WTC11 (cell line): ENCODE data around the gene DNM3. TPM values are rescaled to one million over a fixed set of nuclear protein-coding genes. Genes with fewer than 3 reads are reported as not detected.

Source experiments
- ATAC-seq: fragments of 200-7000 bp; cut with Tn5 transposase; 2 replicates; pipeline ENCODE4 v1.10.0; 2021; ENCODE audit warnings: mild to moderate bottlenecking, moderate library complexity
- CTCF ChIA-PET: fragments of 300-600 bp; sonication (Branson Sonifier 250); formaldehyde crosslinking; loops from one replicate; lab custom pipeline; 2021; ENCODE audit warnings: antibody characterized with exemption; lab: Charles Lee
- POLR2A ChIA-PET: fragments of 350-600 bp; sonication (Branson Sonifier 250); formaldehyde crosslinking; loops from one replicate; lab custom pipeline; 2021; ENCODE audit warnings: antibody characterized with exemption; lab: Charles Lee
- DNase-seq: peaks from one replicate; pipeline ENCODE4 v3.0.0; 2021; ENCODE audit warnings: low spot score
- H3K27ac Mint-ChIP-seq: 2 replicates; pipeline ENCODE4 v1.8.0; 2021; ENCODE audit warnings: mixed read lengths
- H3K27me3 Mint-ChIP-seq: 2 replicates; pipeline ENCODE4 v1.8.0; 2021; ENCODE audit warnings: low read depth, mild to moderate bottlenecking, moderate library complexity, mixed read lengths
- H3K36me3 Mint-ChIP-seq: 2 replicates; pipeline ENCODE4 v1.8.0; 2021; ENCODE audit warnings: mixed read lengths
- H3K4me1 Mint-ChIP-seq: 2 replicates; pipeline ENCODE4 v1.8.0; 2022; ENCODE audit warnings: mixed read lengths
- H3K4me3 Mint-ChIP-seq: 2 replicates; pipeline ENCODE4 v1.8.0; 2021; ENCODE audit warnings: mild to moderate bottlenecking, moderate library complexity, mixed read lengths
- H3K9me3 Mint-ChIP-seq: 2 replicates; pipeline ENCODE4 v1.8.0; 2021; ENCODE audit warnings: mixed read lengths
- ATF6 ChIP-seq: sonication (generic); formaldehyde crosslinking; IDR thresholded peaks from 2 replicates; pipeline ENCODE4 v1.8.1; 2023; ENCODE audit warnings: mild to moderate bottlenecking, missing genetic modification reagents
- E2F1 ChIP-seq: sonication (generic); formaldehyde crosslinking; IDR thresholded peaks from 2 replicates; pipeline ENCODE4 v1.8.0; 2022; ENCODE audit warnings: mild to moderate bottlenecking, missing genetic modification reagents
- EMX1 ChIP-seq: fragments of 250-450 bp; sonication (Bioruptor Pico); IDR thresholded peaks from 2 replicates; pipeline ENCODE4 v1.8.0; 2021; ENCODE audit warnings: mild to moderate bottlenecking
- ERG ChIP-seq: fragments of 250-450 bp; sonication (Bioruptor Pico); IDR thresholded peaks from 2 replicates; pipeline ENCODE4 v1.8.0; 2021; ENCODE audit warnings: mild to moderate bottlenecking
- FOXK1 ChIP-seq: sonication (generic); formaldehyde crosslinking; IDR thresholded peaks from 2 replicates; pipeline ENCODE4 v1.8.0; 2022; ENCODE audit warnings: mild to moderate bottlenecking, moderate library complexity, missing genetic modification reagents
- GABPB1 ChIP-seq: sonication (generic); formaldehyde crosslinking; IDR thresholded peaks from 2 replicates; pipeline ENCODE4 v1.8.1; 2023; ENCODE audit warnings: mild to moderate bottlenecking, missing genetic modification reagents
- GRHL2 ChIP-seq: fragments of 250-450 bp; sonication (Bioruptor Pico); IDR thresholded peaks from 2 replicates; pipeline ENCODE4 v1.8.0; 2022; ENCODE audit warnings: mild to moderate bottlenecking, moderate library complexity; ENCODE audit not compliant: insufficient replicate concordance, severe bottlenecking
- GTF2I ChIP-seq: fragments of 250-450 bp; sonication (Bioruptor Pico); conservative IDR thresholded peaks from 2 replicates; pipeline ENCODE4 v1.4.0; 2021; ENCODE audit warnings: mild to moderate bottlenecking
- JUN ChIP-seq: sonication (generic); formaldehyde crosslinking; IDR thresholded peaks from 2 replicates; pipeline ENCODE4 v1.8.0; 2023; ENCODE audit warnings: mild to moderate bottlenecking, missing genetic modification reagents
- PRRX2 ChIP-seq: fragments of 250-450 bp; sonication (Bioruptor Pico); IDR thresholded peaks from 2 replicates; pipeline ENCODE4 v1.8.0; 2021; ENCODE audit warnings: mild to moderate bottlenecking
- RORB ChIP-seq: fragments of 250-450 bp; sonication (Bioruptor Pico); IDR thresholded peaks from 2 replicates; pipeline ENCODE4 v1.9.0; 2021; ENCODE audit warnings: mild to moderate bottlenecking
- SMAD4 ChIP-seq: sonication (generic); formaldehyde crosslinking; IDR thresholded peaks from 2 replicates; pipeline ENCODE4 v1.8.0; 2022; ENCODE audit warnings: mild to moderate bottlenecking, missing genetic modification reagents
- SP1 ChIP-seq: sonication (generic); formaldehyde crosslinking; conservative IDR thresholded peaks from 2 replicates; pipeline ENCODE4 v1.8.1; 2022; ENCODE audit warnings: missing genetic modification reagents
- TEAD4 ChIP-seq: sonication (generic); formaldehyde crosslinking; IDR thresholded peaks from 2 replicates; pipeline ENCODE4 v1.8.0; 2022; ENCODE audit warnings: mild to moderate bottlenecking, missing genetic modification reagents
- ZBTB21 ChIP-seq: sonication (generic); formaldehyde crosslinking; IDR thresholded peaks from 2 replicates; pipeline ENCODE4 v1.8.1; 2023; ENCODE audit warnings: mild to moderate bottlenecking, missing genetic modification reagents, borderline replicate concordance
- ZNF232 ChIP-seq: sonication (generic); formaldehyde crosslinking; IDR thresholded peaks from 2 replicates; pipeline ENCODE4 v1.8.0; 2022; ENCODE audit warnings: mild to moderate bottlenecking, missing genetic modification reagents
- ZNF416 ChIP-seq: fragments of 250-450 bp; sonication (Bioruptor Pico); IDR thresholded peaks from 2 replicates; pipeline ENCODE4 v1.9.0; 2021; ENCODE audit warnings: mild to moderate bottlenecking, inconsistent platforms
- ZNF425 ChIP-seq: fragments of 250-450 bp; sonication (Bioruptor Pico); conservative IDR thresholded peaks from 2 replicates; pipeline ENCODE4 v1.9.0; 2021; ENCODE audit warnings: mild to moderate bottlenecking
- ZNF671 ChIP-seq: fragments of 250-450 bp; sonication (Bioruptor Pico); IDR thresholded peaks from 2 replicates; pipeline ENCODE4 v1.8.0; 2021; ENCODE audit warnings: mild to moderate bottlenecking
- total RNA-seq: library from RNA; stranded (reverse); gene quantifications from 3 replicates; pipeline ENCODE4 v1.2.3, GENCODE V29; 2021

Gene DNM3
- total RNA-seq, 1 experiment from 2014 or later, result 1.9 TPM

GRCh38 chr1:172405912-172406311 is 564.6 kb downstream of the DNM3 start:
- no peaks in the 10 kb centered on the region for H3K9me3 Mint-ChIP-seq
- no peaks in the 10 kb centered on the region for H3K27me3 Mint-ChIP-seq
- POLR2A ChIA-PET, result no interaction called here
- no peaks in the 10 kb centered on the region for H3K36me3 Mint-ChIP-seq
- TF ChIP-seq TEAD4 (CRISPR knock-in tag) (no peak), ZBTB21 (CRISPR knock-in tag) (no peak), ERG (CRISPR knock-in tag) (no peak), GTF2I (CRISPR knock-in tag) (no peak), PRRX2 (CRISPR knock-in tag) (no peak), JUN (CRISPR knock-in tag) (no peak), ZNF232 (CRISPR knock-in tag) (no peak)
- TF ChIP-seq, all 79 proteins: peak for 0
- CTCF ChIA-PET, result no interaction called here
- ATAC-seq (no peak), DNase-seq (no peak)
- Mint-ChIP-seq H3K4me3 (no peak overlapping the region), H3K27ac (no peak overlapping the region), H3K4me1 (peaks cover 2% of the 10 kb centered on the region; the same call in 1 of the 2 replicates)

GRCh38 chr1:172406968-172407367 is 565.7 kb downstream of the DNM3 start:
- ChIA-PET CTCF (no interaction called here), POLR2A (no interaction called here)
- ATAC-seq (no peak), DNase-seq (no peak)
- Mint-ChIP-seq H3K9me3 (no peaks in the 10 kb centered on the region), H3K36me3 (no peaks in the 10 kb centered on the region), H3K27ac (no peak overlapping the region), H3K27me3 (no peaks in the 10 kb centered on the region), H3K4me3 (no peak overlapping the region), H3K4me1 (no peaks in the 10 kb centered on the region)
- TF ChIP-seq SP1 (CRISPR knock-in tag) (no peak), GRHL2 (CRISPR knock-in tag) (no peak), GABPB1 (CRISPR knock-in tag) (no peak), E2F1 (CRISPR knock-in tag) (no peak), SMAD4 (no peak), ZNF671 (CRISPR knock-in tag) (no peak), ZNF416 (no peak), ZNF425 (CRISPR knock-in tag) (no peak), ATF6 (no peak)

GRCh38 chr1:172408958-172409357 is 567.7 kb downstream of the DNM3 start:
- no peaks in the 10 kb centered on the region for H3K4me1 Mint-ChIP-seq
- no peak for TF ChIP-seq ZNF416
- no peak for TF ChIP-seq EMX1 (CRISPR knock-in tag)
- no peak for TF ChIP-seq RORB (CRISPR knock-in tag)
- no peak for TF ChIP-seq FOXK1 (CRISPR knock-in tag)
- no peaks in the 10 kb centered on the region for H3K36me3 Mint-ChIP-seq
- H3K4me3 Mint-ChIP-seq, result no peak overlapping the region
- DNase-seq (no peak), ATAC-seq (no peak)
- no peak overlapping the region for H3K27ac Mint-ChIP-seq
- ChIA-PET CTCF (interaction anchor here (1.5 kb wide), 1 partner anchor 10 kb away, joined by 6 read pairs; no protein-coding TSS in a partner anchor), POLR2A (no interaction called here)
- H3K27me3 Mint-ChIP-seq, result no peaks in the 10 kb centered on the region
- no peaks in the 10 kb centered on the region for H3K9me3 Mint-ChIP-seq
